Vein endothelial cell (primary cell): ENCODE data around the gene IL15. TPM values are rescaled to one million over a fixed set of nuclear protein-coding genes. Genes with fewer than 3 reads are reported as not detected.

Experiments used
- total RNA-seq: library from RNA; depleted of rRNA; stranded (reverse); fragments of >200 nt; gene quantifications from 2 replicates; pipeline ENCODE4 v1.2.3, GENCODE V29; 2012

IL15 gene, protein sequence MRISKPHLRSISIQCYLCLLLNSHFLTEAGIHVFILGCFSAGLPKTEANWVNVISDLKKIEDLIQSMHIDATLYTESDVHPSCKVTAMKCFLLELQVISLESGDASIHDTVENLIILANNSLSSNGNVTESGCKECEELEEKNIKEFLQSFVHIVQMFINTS
- total RNA-seq = 0.65 and 1.4 TPM in 2 replicates

DNA sequence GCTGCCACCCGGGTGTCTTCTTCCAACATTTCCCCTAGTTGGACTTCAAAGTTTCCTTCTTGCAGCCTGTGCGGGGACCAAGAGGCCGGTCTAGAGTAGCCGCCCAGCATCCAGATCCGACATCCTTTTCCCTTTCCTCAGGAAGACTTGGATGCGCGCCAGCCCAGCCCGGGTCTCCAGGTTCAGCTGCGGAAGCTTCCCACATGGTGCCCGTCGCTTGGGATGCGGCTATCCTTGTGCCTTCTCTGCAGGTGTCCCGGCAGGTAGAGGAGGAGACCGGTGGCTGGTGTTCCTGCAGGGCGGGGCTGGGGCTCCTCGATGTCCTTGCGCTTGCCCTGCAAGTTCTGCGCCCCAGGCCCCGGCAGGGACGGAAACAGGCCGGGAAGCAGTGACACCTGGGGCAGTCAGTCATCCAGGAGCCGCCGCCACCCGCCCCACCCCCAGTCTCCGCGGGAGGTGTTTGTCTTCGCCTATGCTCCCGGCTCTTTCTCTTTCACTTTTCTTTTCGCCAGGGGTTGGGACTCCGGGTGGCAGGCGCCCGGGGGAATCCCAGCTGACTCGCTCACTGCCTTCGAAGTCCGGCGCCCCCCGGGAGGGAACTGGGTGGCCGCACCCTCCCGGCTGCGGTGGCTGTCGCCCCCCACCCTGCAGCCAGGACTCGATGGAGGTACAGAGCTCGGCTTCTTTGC, at the start of gene IL15:
Gene IL15, plus strand, starts transcription at position 502 of the 689 bp plus-strand sequence. CDS start 82,882 bp downstream, outside the sequence.

